ENCODE results near the gene AGGF1.
"Not testable (repeated sequence)": the region's sequence is repeated elsewhere in the genome, so short reads cannot be mapped to it uniquely, and the experiment has no call there.

The AGGF1 gene

GRCh38 chr5:77087484-77088261, 57.5 kb downstream of the AGGF1 start:
- no peak for DNase-seq (ENCODE audit: low read depth in 2 of 2)

DNA sequence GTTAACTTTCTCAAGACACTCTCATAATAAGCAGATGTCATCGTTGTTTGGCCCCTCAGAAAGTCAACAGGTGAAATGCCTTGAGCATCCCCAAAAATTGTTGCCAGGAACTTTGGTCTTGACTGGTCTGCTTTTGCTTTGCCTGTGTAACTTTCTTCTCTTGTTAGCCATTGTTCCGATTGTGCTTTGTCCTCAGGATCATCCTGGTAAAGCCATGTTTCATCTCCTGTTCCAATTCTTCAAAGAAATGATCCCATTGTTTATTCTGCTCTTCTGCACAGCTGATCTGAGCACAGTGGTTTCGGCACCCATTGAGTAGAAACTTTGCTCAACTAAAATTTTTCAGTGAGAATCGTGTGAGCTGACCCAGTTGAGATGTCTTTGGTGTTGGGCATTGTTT, 65.0 kb downstream of the AGGF1 start:
- DNase-seq (ENCODE audit: low read depth in 2 of 2), result no peak

- no peak for DNase-seq (ENCODE audit: low read depth in 2 of 2)
Observed at GRCh38 chr5:77101298-77101697, 71.1 kb downstream of the AGGF1 start.

DNA sequence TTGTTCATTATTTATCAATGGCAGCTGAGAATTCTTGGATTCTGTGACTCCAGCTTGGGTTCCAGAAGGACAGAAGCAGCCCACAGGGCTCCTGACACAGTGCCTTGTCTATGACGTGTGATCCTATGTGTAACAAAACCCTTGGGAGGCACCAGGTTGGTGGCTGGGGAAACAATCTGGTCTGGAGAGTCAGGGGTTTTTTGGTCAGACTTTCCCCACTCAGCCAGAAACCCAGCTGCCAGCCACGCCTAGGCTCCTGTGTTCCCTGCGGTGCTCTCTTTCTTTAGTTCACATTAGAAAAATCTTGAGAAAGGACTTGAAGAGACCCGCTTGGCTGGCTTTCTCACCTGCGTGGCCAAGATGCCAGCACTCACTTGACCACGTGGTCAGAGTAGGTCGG, 72.3 kb downstream of the AGGF1 start:
- no peak for DNase-seq (ENCODE audit: low read depth in 2 of 2)

DNA sequence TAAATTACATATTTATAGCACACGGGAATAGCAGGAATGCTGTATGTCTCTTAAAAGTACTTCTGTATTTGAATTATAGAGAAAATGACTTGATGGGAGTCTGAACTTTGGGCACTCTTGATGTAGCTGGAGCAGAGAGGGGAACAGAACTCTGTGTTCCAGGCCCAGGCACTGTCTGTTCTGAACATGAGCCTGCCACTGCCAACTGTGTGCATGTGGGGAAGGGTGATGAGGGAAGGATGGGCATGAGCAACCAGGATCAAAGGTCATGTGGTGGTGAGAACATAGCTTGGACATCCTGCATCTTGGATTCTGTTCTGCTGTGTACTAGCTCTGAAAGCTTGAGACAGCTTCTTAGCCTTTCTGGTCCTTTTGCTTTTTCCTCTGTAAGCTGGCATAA, 73.3 kb downstream of the AGGF1 start:
- no peak for DNase-seq (ENCODE audit: low read depth in 2 of 2)

- no peak for DNase-seq (ENCODE audit: low read depth in 2 of 2)
Observed at GRCh38 chr5:77104813-77105212, 74.6 kb downstream of the AGGF1 start.

DNA sequence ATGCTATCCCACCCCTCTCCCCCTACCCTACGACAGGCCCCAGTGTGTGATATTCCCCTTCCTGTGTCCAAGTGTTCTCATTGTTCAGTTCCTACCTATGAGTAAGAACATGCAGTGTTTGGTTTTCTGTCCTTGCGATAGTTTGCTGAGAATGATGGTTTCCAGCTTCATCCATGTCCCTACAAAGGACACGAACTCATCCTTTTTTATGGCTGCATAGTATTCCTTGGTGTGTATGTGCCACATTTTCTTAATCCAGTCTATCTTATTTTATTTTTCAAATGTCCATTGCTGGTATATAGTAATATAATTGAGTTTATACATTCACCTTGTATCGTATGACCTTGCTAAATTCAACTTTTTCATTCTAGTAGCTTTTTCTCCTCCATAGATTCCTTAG, 76.8 kb downstream of the AGGF1 start:
- DNase-seq (ENCODE audit: low read depth in 2 of 2), result not testable (repeated sequence)

All from fibroblast of skin of left biceps (primary cell).